Psoas muscle (tissue), 8 donors: ENCODE results near the gene ACER3. TPM values are rescaled to one million over a fixed set of nuclear protein-coding genes. Genes with fewer than 3 reads are reported as not detected.

Experiments
- ATAC-seq, 4 donors: fragments of 200-7000 bp; cut with Tn5 transposase; one replicate each; pipeline ENCODE4 v1.9.1; 2020; ENCODE audit warnings: moderate library complexity in 3 of 4, mild to moderate bottlenecking in 2 of 4
- DNase-seq, 2 donors: peaks; one replicate each; pipeline ENCODE4 v3.0.0-alpha.2; 2020
- H3K27ac ChIP-seq: fragments of 200-600 bp; one replicate; pipeline ENCODE4 v1.8.0; 2022
- H3K27me3 ChIP-seq, 3 donors: fragments of 200-600 bp in 1 of 3; one replicate each; pipeline versions ENCODE4 v1.6.1 to v1.8.0; 2013 to 2022; ENCODE audit warnings: low read length in 2 of 3, mild to moderate bottlenecking in 2 of 3, moderate library complexity in 1 of 3; ENCODE audit not compliant: insufficient read depth in 3 of 3
- H3K36me3 ChIP-seq, 2 donors: fragments of 200-600 bp in 1 of 2; one replicate each; pipeline versions ENCODE4 v1.6.1 to v1.8.0; 2013 to 2022; ENCODE audit warnings: low read depth in 1 of 2, mild to moderate bottlenecking in 1 of 2, moderate library complexity in 1 of 2; ENCODE audit not compliant: insufficient read depth in 1 of 2
- H3K4me1 ChIP-seq: fragments of 200-600 bp; one replicate; pipeline ENCODE4 v1.8.0; 2022
- H3K4me3 ChIP-seq: fragments of 200-600 bp; one replicate; pipeline ENCODE4 v1.8.0; 2022; ENCODE audit warnings: mild to moderate bottlenecking
- H3K9me3 ChIP-seq: fragments of 200-600 bp; one replicate; pipeline ENCODE4 v1.8.0; 2022
- WGBS, 3 donors: extraction: QIAGEN DNeasy Blood & Tissue Kit; methylation state at CpG; one replicate each; pipeline versions ENCODE4 v1.1.6 to v1.1.7; 2013; 5-methylcytosine and 5-hydroxymethylcytosine counted together
- intact Hi-C, 2 donors: fragments of 100-400 bp; cut with DNase I; formaldehyde crosslinking; loops; one replicate each; pipeline versions ENCODE4 v1.11.0 to v1.14.2; 2022
- polyA plus RNA-seq, 3 donors: library from polyadenylated mRNA; stranded (reverse); fragments of 200-250 nt; gene quantifications; one replicate each; pipeline ENCODE4 v1.2.3, GENCODE V29; 2013
- total RNA-seq, 4 donors: library from RNA; stranded (reverse); fragmentation: NEBNext Ultra II Directional in 2 of 4; extraction: Animal tissue kit (Norgen Biotek cat#: 25700) in 2 of 4; gene quantifications; one replicate each; pipeline versions ENCODE4 v1.2.1 to v1.2.4, GENCODE V29; 2021 to 2023
- TF ChIP-seq, protein P1 (sequence below): fragments of 200-600 bp; IDR thresholded peaks from one replicate; pipeline ENCODE4 v1.8.0; 2022; ENCODE audit warnings: antibody characterized with exemption
- donor health status: healthy with polysubstance abuse.
- donor health status: DM: no; HTN: no; CAD: no; lungs with moderate emphysema.
- donor health status: Bipolar disorder and iron deficiency.
- donor health status: healthy.
- donor health status: DM: yes; HTN: yes; CAD: no.
- donor health status: DM: no; HTN: no; CAD: no.
- donor health status: DM: no; HTN: no; CAD: no.
- donor health status: DM: yes; HTN: yes; CAD: no.

ACER3 gene
- total and polyA plus RNA-seq, 7 donors: 0.76 to 6.3 (median 3.4) TPM

DNA sequence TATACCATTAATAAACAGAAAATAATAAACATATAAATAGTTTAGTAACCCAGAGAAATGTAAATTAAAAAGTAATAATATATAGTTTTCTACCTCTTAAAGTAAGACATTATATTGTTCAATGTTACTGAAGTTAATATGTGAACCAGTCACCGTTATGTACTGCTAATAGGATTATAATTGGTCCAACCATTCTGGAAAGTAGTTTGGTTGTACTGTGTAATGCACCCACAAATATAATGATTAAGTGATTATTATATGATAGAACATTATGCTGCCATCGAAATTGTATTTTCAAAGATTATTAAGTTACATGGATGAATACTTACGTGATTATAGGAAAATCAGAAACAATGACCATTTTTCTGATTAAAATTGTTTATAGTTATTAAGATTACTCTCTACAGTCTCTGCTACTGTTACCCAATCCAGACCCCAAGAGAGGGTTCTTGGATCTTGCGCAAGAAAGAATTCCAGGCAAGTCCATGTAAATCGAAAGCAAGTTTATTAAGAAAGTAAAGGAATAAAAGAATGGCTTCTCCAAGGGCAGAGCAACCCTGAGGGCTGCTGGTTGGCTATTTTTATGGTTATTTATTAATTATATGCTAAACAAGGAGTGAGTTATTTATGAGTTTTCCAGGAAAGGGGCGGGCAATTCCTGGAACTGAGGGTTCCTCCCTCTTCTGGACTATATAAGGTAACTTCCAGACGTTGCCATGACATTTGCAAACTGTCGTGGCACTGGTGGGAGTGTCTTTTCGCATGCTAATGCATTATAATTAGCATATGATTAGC is 50.1 kb downstream of the ACER3 start:
- TF ChIP-seq, protein P1, sequence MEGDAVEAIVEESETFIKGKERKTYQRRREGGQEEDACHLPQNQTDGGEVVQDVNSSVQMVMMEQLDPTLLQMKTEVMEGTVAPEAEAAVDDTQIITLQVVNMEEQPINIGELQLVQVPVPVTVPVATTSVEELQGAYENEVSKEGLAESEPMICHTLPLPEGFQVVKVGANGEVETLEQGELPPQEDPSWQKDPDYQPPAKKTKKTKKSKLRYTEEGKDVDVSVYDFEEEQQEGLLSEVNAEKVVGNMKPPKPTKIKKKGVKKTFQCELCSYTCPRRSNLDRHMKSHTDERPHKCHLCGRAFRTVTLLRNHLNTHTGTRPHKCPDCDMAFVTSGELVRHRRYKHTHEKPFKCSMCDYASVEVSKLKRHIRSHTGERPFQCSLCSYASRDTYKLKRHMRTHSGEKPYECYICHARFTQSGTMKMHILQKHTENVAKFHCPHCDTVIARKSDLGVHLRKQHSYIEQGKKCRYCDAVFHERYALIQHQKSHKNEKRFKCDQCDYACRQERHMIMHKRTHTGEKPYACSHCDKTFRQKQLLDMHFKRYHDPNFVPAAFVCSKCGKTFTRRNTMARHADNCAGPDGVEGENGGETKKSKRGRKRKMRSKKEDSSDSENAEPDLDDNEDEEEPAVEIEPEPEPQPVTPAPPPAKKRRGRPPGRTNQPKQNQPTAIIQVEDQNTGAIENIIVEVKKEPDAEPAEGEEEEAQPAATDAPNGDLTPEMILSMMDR: no peak
- Histone ChIP-seq H3K36me3 (no peaks in the 10 kb centered on the region), H3K27ac (no peak overlapping the region), H3K4me3 (no peak overlapping the region), H3K27me3 (no peaks in the 10 kb centered on the region), H3K9me3 (no peaks in the 10 kb centered on the region), H3K4me1 (no peaks in the 10 kb centered on the region)
- ATAC-seq: peak in 1 of 4 donors; percentile 41
- 66 to 68% (median 67%) methylated on average over 9 of the region's 9 CpGs for WGBS, 3 donors
- intact Hi-C loops: no loop called here
- peak; percentile 22 to 50 for DNase-seq

- no peak overlapping the region for H3K4me3 ChIP-seq
- H3K36me3 ChIP-seq: no peaks in the 10 kb centered on the region
- no peak overlapping the region for H3K27ac ChIP-seq
- intact Hi-C loops: no loop called here
- 34 to 57% (median 56%) methylated on average over 1 of the region's 1 CpG for WGBS, 3 donors
- TF ChIP-seq, protein P1: no peak
- no peak for DNase-seq
- no peaks in the 10 kb centered on the region for H3K27me3 ChIP-seq
- H3K9me3 ChIP-seq: no peaks in the 10 kb centered on the region
- no peaks in the 10 kb centered on the region for H3K4me1 ChIP-seq
- ATAC-seq: no peak
Measured at GRCh38 chr11:76911415-76911808, 50.7 kb downstream of the ACER3 start.

DNA sequence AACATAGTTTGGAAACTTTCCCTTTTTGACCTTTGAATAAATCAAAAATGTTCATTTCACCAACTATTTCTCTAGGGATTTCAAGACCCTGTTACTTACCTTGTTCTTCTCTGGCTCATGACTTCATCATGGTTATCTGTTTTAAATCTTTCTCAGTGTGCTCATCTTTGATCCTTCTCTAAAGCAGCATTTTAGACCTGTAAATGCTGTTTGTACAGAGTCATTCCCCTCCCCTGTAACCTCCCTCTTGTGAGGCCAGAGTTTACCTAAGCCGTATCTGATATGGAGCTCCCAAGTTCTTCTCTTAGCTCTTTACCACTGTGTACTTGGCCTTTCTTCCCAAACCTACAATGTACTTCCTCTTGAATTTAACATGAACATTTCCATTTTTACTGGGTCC is 56.0 kb downstream of the ACER3 start:
- ATAC-seq: no peak
- no peaks in the 10 kb centered on the region for H3K36me3 ChIP-seq
- whole genome bisulfite sequencing, 3 donors: 89 to 96% (median 93%) methylated on average over 1 of the region's 1 CpG
- H3K9me3 ChIP-seq: no peaks in the 10 kb centered on the region
- no peaks in the 10 kb centered on the region for H3K4me1 ChIP-seq
- no peaks in the 10 kb centered on the region for H3K27me3 ChIP-seq
- no peak for DNase-seq
- intact Hi-C loops: loop anchor here in 1 of 2 donors (5.0 kb wide), 1 partner anchor 54 kb away; the partner anchor contains the start of gene ACER3
- H3K27ac ChIP-seq: no peak overlapping the region
- no peak overlapping the region for H3K4me3 ChIP-seq
- TF ChIP-seq, protein P1: no peak

DNA sequence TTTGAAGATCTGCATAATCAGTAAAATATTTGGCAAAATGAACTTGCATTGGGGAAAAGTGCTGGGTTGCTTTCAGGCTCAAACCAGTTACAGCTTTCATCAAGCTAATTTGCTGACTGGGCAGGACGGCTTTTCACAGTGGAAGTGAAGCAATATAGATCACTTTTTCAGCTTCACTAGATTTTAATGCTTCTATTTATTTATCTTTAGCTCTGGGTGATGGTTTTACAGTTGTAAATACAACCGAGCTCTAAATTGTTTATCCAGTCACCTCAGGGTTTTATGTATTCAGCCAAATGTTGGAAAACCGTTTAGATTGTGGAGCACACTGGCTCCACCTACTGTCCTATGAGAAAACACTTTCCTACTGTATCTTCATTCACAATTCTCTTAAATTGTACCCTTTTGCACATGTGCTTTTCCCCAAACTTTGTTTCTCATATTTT is 58.2 kb downstream of the ACER3 start:
- Histone ChIP-seq H3K9me3 (no peaks in the 10 kb centered on the region), H3K27ac (no peak overlapping the region), H3K4me3 (peak overlapping the region; percentile 12), H3K4me1 (no peaks in the 10 kb centered on the region), H3K36me3 (no peaks in the 10 kb centered on the region), H3K27me3 (no peaks in the 10 kb centered on the region)
- WGBS, 3 donors: 7 to 14% (median 13%) methylated on average over 3 of the region's 3 CpGs
- intact Hi-C loops: loop anchor here (2.0 to 5.0 kb wide), 4 partner anchors 57 to 190 kb away; partner anchors contain the start of gene ACER3 (in 1 of the 2)
- TF ChIP-seq, protein P1: peak; percentile 71
- DNase-seq (no peak), ATAC-seq (peak; percentile 57 to 94 (median 73))
